Bone marrow (tissue), 2 donors: Measurements from ENCODE around the gene FBXW9.
A peak's percentile ranks its signal among the peaks of the same experiment; 100 is the strongest.
"Not testable (repeated sequence)": the region's sequence is repeated elsewhere in the genome, so short reads cannot be mapped to it uniquely, and the experiment has no call there.

Source experiments
- DNase-seq, 2 donors: peaks; one replicate each; lab custom pipeline; 2025; lab: John Stamatoyannopoulos, UW

Gene FBXW9

GRCh38 chr19:12681074-12681987 lies 15.1 kb downstream of the FBXW9 start, which contains the start of gene DHPS:
Gene DHPS (minus strand): TSS chr19:12681880. CDS start chr19:12681766, 114 bp downstream.
- DNase-seq = peak; percentile 87 to 95

DNA sequence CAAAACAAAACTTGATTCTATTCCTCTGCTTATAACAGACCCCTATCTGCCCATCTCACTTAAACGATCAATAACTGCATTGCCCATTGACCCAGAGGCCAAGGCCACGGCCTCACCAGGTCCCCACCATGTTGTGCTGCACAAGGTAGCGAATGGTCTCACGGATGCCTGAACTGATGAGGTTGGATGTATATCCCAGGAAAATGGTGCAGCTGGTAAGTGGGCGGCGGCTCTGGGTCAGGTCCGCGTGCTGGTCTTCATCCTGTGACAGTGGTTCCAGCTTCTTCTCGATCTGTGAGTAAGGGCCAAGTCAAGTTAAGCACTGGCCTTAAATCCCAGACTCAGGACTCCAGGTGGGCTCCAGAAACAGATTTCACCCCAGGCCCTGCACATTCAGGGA lies 16.4 kb downstream of the FBXW9 start:
- DNase-seq = no peak

- DNase-seq = not testable (repeated sequence)
Measured at GRCh38 chr19:12678039-12678438, 18.4 kb downstream of the FBXW9 start.

DNA sequence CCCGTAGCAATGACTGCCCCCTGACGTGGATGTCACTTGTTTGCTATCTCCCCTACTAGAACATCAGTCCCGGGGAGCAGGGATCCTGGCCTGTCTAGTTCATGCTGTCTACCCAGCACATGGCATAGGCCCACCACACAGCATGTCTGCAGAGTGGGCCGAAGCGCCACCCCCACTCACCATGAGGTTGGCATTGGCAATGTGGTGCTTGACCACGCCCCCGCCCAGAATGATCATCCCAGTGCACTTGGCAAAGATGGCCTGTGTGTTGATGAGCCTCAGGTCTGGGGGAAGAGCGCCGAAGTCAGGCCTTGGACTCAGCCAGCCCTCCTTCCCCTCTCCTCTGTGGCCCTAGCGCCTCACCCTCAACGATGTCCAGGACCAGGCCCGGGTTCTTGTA lies 19.5 kb downstream of the FBXW9 start:
- DNase-seq = no peak

GRCh38 chr19:12676384-12676792 lies 20.0 kb downstream of the FBXW9 start:
- DNase-seq = peak; percentile 50 to 68

- no peak for DNase-seq
Measured at GRCh38 chr19:12675940-12676339, 20.5 kb downstream of the FBXW9 start.

DNA sequence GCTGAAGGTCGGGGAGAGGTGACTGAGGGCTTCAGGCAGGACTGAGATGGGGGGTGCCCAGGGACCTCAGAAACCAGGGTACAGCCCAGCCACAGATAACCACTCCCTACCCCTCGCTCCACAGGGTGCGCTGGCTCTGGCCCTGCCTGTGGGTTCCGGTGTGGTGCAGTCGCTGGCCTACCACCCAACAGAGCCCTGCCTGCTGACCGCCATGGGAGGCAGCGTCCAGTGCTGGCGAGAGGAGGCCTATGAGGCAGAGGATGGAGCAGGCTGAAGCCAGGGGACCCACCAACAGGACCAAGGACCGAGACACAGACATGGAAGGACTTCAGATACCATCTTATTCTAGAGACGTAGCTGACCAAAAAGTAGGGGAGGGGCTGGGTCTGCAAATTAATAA lies 21.0 kb downstream of the FBXW9 start:
- DNase-seq = no peak

DNA sequence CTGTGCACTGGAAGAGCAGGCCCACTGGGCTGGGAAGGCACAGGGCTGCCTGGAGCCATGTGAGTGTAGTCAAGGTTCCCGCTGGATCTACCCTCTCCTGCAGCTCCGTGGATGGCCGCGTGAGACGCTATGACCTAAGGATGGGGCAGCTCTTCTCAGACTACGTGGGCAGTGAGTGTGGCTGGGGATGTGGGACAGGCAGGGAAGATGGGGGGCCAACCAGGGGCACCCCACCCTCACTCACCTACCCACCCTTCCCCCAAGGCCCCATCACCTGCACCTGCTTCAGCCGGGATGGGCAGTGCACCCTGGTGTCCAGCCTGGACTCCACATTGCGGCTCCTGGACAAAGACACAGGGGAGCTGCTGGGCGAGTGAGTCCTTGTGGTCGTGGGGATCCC lies 23.7 kb downstream of the FBXW9 start:
- DNase-seq = no peak

- DNase-seq = no peak
Measured at GRCh38 chr19:12670159-12670928, 26.1 kb downstream of the FBXW9 start.

GRCh38 chr19:12669270-12670158 lies 26.9 kb downstream of the FBXW9 start:
- peak; percentile 69 to 93 for DNase-seq

GRCh38 chr19:12668932-12669269 lies 27.5 kb downstream of the FBXW9 start:
- peak; percentile 7 to 75 for DNase-seq

GRCh38 chr19:12668346-12668745 lies 28.1 kb downstream of the FBXW9 start:
- no peak for DNase-seq

- DNase-seq = no peak
Measured at GRCh38 chr19:12667731-12668302, 28.6 kb downstream of the FBXW9 start.

DNA sequence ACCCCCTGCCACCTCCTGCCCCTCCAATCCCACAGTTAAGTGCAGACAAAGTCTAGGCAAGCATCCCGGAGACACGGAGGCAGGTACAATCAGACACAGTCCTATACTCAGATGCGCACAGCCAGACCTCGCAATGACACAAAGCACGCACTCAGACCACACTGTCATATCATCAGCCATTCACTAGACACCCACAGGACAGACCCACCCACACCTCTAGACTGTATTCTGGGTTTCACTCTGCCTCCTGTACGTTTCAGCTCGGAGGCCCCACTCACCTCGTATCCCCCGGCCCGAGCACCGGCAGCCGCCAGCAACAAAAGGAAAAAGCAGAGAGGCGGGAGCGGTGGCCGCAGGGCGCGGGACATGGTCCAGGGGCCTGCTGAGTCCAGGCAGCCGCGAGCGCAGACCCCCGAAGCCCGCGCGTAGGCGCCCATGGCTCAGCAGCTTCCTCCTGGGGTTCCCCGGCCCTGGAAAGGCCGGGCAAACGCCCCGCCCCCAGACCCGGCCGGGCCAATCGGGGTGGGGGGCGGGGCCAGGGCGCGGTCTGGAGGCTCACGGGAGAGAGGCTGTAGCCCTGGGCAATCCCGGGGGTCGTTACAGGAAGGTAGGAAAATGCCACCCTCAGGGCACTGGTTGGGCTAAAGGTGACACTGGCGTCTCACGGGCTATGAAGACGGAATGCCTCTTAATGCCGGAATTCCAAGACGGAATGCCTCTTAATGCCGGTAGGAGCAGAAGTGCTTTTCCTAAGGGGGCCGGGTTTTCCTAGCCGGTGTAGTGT lies 30.0 kb downstream of the FBXW9 start, which contains the start of the genes MAN2B1 and WDR83:
Gene MAN2B1 (minus strand): TSS at position 478 of the 784 bp plus-strand sequence. CDS start 41 bp downstream, at position 437.
Gene WDR83 (plus strand): TSS at position 543 of the 784 bp plus-strand sequence. CDS start 2,984 bp downstream, outside the sequence.
- DNase-seq = peak; percentile 22 to 40

DNA sequence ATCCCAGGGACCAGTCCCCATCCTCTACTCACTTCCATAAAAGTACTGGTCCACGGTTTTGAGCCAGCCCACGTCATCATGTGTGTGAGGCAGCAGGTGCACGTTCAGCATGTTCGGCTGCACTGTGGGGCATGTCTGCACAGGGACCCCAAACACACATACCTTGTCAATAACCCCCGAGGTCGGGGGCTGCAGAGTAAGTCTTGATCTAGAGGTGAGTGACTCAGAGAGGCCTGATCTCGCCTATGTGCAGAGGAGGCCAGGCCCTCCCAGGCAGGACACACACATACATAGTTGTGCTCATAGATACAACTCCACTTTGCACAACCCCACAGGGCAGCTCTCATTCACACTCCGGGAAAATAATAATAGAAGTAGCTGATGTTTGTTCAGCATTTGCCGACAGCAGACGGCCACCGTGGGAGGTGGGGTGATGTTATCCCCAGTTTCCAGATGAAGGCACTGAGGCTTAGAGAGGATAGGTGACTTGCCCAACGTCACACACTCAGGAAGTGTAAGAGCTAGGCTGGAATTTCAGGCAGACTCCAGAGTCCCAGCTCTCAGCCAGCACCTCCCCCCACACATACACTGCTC lies 30.7 kb downstream of the FBXW9 start:
- peak in 1 of 2 donors; percentile 32 for DNase-seq

DNA sequence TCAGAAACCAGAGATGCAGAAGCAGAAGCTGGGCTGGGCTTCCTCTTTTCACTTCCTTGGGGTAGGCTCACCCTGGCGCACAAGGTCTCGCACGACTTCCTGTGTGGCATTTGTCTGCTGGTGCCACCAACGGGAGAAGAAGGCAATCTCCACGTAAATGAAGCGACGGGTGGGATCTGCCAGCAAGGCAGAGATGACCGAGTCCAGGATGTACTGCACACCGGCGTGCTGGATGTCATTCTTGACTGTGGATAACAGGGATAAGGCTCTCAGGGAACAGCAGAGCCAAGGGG lies 31.2 kb downstream of the FBXW9 start:
- peak; percentile 46 to 85 for DNase-seq

GRCh38 chr19:12664406-12665280 lies 31.8 kb downstream of the FBXW9 start:
- DNase-seq = no peak

GRCh38 chr19:12660980-12661379 lies 35.5 kb downstream of the FBXW9 start:
- DNase-seq = no peak

- no peak for DNase-seq
Measured at GRCh38 chr19:12657966-12658365, 38.5 kb downstream of the FBXW9 start.
